GM12872 (cell line): ENCODE results near the gene ELMO1.

ENCODE experiments used
- CTCF ChIP-seq: IDR thresholded peaks from 3 replicates; pipeline ENCODE4 v1.5.1; 2011; ENCODE audit warnings: low read depth, mild to moderate bottlenecking, low read length, moderate library complexity; ENCODE audit not compliant: insufficient read depth

The ELMO1 gene

GRCh38 chr7:36814311-36814710 is 634.4 kb downstream of the ELMO1 start:
- no peak for TF ChIP-seq CTCF

- TF ChIP-seq CTCF: no peak
Measured at GRCh38 chr7:36811807-36812206, 636.9 kb downstream of the ELMO1 start.

DNA sequence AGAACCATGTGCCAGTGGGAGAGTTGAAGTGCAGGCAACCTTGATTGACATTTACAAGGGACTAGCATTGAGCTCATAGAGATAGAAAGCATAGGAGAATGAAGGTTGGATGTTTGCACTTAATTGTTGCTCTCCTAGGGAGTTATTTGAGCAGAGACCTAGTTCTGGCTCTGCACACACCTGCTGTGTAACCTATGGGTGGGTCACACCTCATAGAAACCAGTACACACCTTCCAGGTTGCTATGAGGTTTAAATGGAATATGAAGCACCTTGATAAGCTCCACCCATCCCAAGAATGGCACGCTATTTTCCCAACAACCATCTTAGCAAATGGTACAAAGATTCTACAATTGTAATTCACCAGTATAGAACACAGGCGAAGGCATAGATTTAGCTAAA is 638.2 kb downstream of the ELMO1 start:
- TF ChIP-seq CTCF: no peak

GRCh38 chr7:36810032-36810431 is 638.6 kb downstream of the ELMO1 start:
- no peak for TF ChIP-seq CTCF

- no peak for TF ChIP-seq CTCF
Measured at GRCh38 chr7:36809510-36809909, 639.2 kb downstream of the ELMO1 start.

DNA sequence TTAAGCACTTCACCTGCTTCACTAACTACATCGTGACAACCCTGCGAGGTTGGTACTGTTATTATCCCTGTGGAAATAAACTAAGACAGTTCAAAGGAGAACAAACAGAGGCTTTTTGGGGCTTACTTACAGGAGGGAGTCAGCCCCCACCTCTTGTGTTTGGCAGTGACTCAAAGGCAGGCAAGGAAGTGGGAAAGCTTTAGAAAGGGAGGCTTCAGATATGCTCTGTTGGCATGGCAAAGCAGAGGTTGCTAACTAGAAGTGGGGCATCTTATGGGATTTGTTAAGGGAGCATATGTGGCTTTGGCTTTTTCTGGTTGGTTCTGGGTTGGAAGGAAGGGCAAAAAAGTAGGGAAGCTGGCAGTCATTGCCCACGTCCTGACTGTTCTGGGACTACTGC is 639.6 kb downstream of the ELMO1 start:
- no peak for TF ChIP-seq CTCF

- no peak for TF ChIP-seq CTCF
Measured at GRCh38 chr7:36806891-36807290, 641.8 kb downstream of the ELMO1 start.
